ENCODE data around the gene ANXA3.
A peak's percentile ranks its signal among the peaks of the same experiment; 100 is the strongest.

Gene ANXA3

DNA sequence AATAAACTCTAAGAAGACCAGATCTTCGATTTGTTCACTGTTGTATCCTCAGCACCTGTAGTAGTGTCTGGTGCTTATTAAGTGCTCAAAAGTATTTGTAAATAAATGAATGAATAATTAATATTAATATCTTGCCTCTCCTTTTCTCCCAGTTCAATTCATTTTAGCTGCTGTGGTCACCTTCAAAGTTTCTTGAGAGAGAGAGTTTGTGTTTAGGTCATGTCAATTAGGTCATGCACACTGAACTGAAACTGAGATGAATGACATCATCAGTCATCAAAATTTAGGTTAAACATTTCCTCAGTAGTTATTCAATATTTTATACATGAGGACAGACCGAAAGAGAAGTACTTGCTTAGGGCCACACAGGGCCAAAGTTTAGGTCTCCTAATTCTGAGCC is 73.5 kb downstream of the ANXA3 start:
- in situ Hi-C loops (cut with HindIII; ENCODE audit: low pct_ligation_motif_present, low pct_unique_long_range_greater_than_20kb, low sequenced_read_pairs), result no loop called here
- no peak for DNase-seq

DNA sequence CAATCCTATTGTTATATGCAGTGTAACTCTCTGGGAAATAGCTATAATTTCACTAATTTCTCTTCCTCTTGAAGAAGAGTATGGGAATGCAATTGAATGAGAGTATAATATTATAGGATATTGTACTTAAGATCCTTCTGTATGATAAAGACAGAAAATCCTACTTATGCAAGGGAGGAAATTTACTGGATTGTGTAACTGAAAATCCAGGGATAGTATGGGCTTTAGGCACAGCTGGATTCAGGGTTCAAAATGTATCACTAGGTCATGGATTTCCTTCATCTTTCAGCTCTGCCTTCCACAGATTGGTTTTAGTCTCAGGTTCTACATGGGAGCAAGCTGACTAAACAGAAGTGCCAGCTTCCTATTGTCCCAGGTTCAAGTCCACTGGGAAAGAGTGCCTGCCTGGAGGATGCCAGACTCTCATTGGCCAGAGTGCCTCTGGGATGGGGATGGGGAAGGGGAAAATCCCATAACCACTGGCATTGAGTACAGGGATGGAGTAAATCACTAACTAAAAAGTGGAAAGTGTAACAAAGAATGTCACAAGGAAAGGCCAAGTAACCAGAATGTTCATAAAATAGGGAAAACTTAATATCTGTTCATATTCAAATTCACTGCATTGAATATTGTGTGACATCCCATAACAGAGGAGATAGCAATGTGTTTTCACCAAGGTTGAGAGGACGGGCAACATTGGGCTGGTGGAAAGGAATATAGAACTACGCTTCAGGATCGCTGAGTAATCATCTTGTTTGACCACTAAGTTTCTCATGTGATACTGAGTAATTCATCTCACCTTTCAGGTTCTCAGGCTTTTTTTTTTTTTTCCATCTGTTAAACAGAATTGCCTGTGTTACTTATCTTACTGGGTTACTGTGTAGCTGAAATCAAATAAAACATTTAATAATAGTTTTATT is 75.7 kb downstream of the ANXA3 start:
- DNase-seq, result peak; percentile 81
- in situ Hi-C loops (cut with HindIII; ENCODE audit: low pct_ligation_motif_present, low pct_unique_long_range_greater_than_20kb, low sequenced_read_pairs), result no loop called here

DNA sequence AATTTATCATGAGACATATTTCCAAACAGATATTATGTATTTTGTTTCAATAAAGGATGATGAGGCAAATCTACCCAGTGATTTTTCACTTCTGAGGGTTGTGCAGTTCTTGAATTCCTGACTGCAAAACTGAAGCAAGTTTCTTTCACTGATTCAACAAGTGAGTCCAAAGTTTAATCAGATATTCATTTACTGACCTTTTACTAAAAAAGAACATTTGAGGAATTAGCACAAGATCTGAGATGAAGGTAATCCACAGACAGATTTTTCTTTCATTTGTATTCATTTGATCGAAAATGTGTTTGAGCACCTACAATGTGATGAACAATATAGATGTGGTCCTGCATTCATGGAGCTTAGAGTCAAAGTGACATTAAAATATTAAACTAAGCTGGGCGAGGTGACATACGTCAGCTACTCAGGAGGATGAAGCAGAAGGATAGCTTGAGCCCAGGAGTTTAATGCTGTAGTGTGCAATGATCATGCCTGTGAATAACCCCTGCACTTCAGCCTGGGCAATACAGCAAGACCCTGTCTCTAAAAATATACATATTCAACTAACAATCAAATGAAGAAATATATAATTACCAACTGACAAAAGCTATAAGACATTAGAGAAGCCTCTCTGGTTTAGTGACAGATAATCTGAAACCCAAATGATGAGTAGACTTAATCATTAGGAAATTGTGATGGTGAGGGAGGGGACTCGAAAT is 76.6 kb downstream of the ANXA3 start:
- no peak for DNase-seq
- in situ Hi-C loops (cut with HindIII; ENCODE audit: low pct_ligation_motif_present, low pct_unique_long_range_greater_than_20kb, low sequenced_read_pairs), result no loop called here

DNA sequence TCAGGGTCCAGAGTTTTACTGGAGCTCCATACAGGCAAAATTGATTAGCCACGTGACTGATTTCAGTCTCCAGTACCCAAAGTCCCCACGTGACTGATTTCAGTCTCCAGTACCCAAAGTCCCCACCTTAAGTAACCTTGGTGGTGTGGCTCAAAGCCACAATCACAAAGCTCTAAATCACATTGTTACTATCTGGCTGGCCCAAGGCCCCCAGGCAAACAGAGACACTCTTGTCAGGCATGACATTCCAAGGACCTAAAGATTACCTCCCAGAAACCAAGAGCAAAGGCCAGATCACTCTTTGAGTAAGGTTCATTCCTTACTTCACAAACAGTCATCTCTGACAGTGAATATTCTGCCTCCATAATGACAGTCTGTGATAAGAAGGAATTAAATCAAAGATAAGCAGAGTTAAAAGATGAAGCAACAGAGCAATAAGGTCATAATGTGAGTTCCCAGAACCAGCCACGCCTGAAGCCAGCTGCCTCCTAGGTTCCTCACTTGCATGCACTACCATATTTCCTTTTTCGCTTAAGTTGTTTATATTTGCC is 78.5 kb downstream of the ANXA3 start:
- in situ Hi-C loops (cut with HindIII; ENCODE audit: low pct_ligation_motif_present, low pct_unique_long_range_greater_than_20kb, low sequenced_read_pairs), result no loop called here
- DNase-seq, result no peak

DNA sequence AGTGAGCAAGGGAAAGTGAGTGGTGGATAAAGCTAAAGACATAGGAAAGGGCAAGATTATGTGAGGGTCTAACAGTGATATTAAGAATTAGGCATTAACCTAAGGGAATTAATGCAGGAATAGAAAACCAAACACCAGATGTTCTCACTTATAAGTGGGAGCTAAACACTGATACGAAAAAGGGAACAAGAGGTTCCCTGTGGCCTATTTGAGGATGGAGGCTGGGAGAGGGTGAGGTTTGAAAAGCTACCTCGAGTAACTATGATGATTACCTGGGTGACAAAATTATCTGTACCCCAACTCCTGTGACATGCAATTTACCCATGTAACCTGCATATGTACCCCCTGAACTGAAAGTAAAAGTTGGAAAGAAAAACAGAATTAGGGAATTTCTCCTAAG is 79.0 kb downstream of the ANXA3 start:
- no peak for DNase-seq
- in situ Hi-C loops (cut with HindIII; ENCODE audit: low pct_ligation_motif_present, low pct_unique_long_range_greater_than_20kb, low sequenced_read_pairs), result no loop called here

DNA sequence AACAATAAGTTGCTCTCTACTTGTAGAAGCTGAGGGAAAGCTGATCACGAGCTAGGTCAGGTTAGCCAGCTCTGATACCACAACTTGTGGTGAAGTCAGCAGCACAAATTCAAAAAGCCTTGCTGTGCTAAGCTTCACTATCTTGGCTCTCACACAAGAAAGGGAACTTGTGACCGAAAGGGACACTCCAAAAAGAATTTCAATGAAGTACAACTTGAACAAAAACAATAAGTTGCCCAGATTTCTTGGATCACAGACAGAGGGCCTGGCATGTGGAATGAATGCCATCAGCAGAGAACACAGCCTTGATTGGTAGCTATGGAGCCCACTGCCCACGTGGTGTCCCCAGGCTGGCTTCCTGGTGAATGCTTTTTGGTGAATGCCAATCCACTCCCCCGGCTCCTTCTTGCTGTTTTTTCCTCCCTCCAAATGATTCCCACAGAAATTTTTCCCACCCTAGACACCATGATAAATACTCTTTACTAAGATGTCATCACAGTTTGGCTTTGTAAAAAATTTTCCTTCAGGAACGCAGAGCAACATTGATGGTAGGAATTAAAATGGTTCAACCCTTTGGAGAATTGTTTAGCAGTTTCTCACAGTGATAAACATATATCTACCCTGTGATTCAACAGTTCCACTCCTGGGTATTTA is 82.6 kb downstream of the ANXA3 start:
- in situ Hi-C loops (cut with HindIII; ENCODE audit: low pct_ligation_motif_present, low pct_unique_long_range_greater_than_20kb, low sequenced_read_pairs), result no loop called here
- DNase-seq, result no peak

DNA sequence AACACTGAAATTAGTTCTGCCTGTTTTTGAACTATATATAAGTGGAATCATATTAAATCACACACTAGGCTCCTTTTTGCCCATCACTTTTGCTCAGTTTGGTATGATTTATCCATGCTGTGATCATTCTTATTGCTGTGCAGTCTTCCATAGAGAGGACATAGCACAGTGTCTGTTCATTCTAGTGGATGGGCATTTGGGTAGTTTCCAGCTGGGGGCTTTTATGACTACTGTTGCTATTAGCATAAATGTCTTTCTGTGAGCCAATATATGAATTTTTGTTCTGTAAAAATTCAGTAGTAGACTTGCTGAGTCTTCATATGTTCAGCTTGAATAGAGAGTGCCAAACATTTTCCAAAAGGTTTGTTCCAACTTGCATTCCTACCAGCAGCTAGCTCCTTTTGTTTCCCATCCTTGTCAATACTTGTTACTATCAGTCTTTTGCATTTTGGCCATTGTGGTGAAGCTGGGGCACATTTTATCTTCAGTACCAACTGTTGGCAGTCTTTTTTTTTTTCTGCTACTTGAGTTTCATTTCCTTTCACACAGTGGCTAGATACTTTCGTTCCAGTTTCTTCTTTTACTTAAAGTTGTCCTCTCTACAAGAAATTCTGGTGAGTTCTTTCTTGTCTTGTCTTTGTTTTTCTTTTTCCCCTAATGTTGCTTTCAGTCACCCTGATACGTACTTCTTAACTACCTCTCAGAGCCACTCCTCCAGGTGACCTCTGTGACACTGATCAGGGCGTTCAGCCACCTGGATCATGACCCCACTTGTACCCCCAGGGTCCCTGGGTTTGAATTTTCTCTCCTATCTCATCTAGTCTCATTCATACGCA is 87.0 kb downstream of the ANXA3 start:
- in situ Hi-C loops (cut with HindIII; ENCODE audit: low pct_ligation_motif_present, low pct_unique_long_range_greater_than_20kb, low sequenced_read_pairs), result no loop called here
- no peak for DNase-seq

DNA sequence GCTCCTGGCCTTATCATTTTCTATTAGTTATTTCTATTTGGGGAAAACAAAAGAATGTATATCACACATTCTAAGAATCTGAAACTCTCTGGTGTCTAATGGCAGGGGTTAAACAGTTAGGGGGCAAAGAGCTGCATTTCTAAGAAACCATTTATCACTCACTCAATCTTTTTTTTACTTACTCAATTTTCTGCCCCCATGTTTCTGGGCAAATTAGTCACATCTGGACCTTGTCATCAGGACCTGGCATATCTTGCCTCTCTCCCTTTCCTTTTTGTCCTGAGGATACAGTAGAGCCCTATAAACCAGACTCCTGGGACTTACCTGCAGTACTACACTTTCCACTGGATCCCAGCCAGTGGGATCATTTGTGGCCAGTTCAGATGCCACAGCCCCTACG is 89.1 kb downstream of the ANXA3 start:
- no peak for DNase-seq
- in situ Hi-C loops (cut with HindIII; ENCODE audit: low pct_ligation_motif_present, low pct_unique_long_range_greater_than_20kb, low sequenced_read_pairs), result no loop called here

DNA sequence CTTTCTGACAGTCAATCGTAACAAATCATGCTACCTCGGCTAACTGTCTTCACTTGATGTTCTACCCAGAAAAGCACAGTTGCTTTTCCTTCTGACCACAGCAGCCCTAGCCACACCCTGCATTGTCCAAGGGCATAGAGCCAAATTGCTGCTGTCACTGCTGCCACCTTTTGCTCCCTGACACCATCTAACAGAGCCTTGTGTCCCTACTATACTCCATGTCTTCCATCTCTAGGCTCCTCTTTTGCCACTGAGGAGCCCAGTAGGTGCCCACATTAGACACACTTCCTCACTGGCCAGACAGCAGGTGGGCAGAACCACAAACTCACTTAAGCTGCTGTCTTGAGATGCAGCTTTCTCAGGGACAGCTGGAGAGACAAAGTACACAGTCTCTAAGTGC is 91.4 kb downstream of the ANXA3 start:
- in situ Hi-C loops (cut with HindIII; ENCODE audit: low pct_ligation_motif_present, low pct_unique_long_range_greater_than_20kb, low sequenced_read_pairs), result no loop called here
- no peak for DNase-seq

DNA sequence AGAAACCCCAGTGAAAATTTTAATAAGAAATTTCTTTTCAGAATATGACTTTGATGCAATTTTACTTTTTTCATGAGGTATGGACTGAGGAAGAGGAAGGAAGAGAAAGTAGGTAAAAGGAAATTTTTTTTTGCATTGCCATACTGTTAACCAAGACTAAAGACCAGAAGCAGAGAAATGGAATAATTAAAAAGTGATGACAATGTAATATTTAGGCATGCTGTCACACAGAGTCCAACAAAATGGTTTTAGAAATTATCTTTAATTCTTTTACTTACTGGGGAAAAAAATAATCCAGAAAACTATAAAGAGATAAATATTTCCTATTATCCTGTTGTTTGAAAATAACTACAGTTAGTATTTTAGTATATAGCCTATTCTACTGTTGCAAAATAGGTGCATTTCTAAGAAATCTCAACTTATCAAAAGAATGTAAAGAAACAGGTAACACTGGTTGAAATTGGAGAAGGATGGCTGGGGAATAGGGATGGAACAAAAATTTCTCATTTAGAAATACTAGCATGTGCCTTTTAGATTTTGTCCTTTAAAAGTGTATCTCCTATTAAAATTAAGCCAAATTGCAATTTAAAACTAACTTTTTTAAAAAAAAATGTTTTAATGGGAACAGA is 92.6 kb downstream of the ANXA3 start:
- in situ Hi-C loops (cut with HindIII; ENCODE audit: low pct_ligation_motif_present, low pct_unique_long_range_greater_than_20kb, low sequenced_read_pairs), result no loop called here
- no peak for DNase-seq

DNA sequence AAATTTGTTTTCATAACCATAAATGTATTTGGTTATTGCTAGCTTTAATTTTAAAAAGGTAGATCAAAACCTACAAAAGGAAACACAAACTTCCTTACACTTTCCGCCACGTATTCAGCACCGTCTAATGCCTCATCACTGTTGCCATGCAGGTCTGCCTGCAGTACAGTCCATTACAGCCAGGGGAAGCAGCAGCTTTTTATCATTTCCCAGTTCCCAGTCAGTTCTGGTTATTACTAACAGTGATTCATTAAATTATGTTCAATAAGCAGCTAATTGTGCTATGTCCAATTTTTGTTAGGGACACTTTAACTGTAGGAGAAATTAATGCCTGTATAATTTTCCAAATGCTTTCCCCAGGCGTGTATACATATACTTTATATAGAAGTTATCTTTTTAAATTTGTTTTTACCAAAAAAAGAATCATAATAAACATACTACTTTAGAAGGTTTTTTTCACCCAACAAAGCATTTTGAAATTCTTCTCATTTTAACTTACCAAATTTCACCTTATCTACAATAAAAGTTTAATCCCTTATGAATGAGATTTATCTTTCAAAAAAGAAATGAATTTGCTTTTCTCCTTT is 93.3 kb downstream of the ANXA3 start:
- in situ Hi-C loops (cut with HindIII; ENCODE audit: low pct_ligation_motif_present, low pct_unique_long_range_greater_than_20kb, low sequenced_read_pairs), result no loop called here
- DNase-seq, result peak; percentile 84

DNA sequence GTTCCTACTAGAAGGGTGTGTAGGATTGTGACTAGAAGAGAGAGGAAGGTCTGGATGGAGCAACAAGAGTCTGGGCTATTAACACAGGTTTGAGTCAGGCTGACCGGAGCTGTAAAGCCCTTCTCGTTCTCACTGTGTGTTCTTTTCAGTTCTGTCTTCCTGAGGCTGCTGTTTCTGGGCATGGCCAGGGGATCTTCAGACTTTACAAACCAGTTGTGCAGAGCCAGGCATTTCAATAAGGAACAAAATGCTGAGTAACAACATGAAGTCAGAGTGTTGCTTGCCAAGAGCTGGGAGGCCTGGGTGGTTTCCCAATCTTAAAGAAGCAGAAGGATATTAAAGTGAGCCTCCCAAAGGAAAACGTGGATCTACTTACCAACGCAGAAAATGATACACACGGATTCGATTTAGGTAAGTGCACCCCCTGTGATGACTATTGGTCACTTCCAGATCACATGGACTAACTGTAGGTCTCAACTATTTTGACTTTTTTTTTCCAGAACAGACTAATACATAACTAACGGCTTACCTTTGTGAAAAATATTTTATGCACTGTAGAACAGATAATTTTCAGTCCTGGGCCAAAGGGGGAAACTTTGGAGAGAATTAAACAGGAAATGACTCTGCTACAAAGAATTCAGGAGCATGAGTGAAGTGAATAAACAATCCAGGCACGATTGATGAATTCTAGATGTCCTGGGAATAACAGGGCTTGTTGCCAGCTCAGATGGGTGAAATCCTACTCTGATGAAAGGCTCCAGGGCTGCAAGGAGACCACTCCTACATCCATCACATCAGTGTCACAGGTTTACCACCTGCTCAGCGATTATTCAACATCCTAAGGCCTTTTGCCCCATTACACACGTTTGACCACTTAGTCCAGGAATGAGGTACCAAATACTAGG is 94.5 kb downstream of the ANXA3 start:
- peak; percentile 94 for DNase-seq
- in situ Hi-C loops (cut with HindIII; ENCODE audit: low pct_ligation_motif_present, low pct_unique_long_range_greater_than_20kb, low sequenced_read_pairs), result no loop called here

DNA sequence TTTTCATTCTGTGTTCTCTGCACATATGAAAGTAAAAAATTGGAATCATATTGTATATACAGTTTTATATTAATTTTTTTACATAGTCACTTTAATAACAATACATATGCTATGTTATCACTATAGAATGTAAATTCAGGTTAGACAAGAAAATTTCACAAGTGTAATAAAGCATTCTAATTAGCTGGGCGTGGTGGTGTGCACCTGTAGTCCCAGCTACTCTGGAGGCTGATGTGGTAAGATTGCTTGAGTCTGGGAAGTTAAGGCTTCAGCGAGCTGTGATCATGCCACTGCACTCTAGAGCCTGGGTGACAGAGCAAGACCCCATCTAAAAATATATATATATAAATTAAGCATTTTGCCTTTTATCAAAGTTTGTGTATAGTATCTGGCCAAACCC is 95.7 kb downstream of the ANXA3 start:
- in situ Hi-C loops (cut with HindIII; ENCODE audit: low pct_ligation_motif_present, low pct_unique_long_range_greater_than_20kb, low sequenced_read_pairs), result no loop called here
- no peak for DNase-seq

DNA sequence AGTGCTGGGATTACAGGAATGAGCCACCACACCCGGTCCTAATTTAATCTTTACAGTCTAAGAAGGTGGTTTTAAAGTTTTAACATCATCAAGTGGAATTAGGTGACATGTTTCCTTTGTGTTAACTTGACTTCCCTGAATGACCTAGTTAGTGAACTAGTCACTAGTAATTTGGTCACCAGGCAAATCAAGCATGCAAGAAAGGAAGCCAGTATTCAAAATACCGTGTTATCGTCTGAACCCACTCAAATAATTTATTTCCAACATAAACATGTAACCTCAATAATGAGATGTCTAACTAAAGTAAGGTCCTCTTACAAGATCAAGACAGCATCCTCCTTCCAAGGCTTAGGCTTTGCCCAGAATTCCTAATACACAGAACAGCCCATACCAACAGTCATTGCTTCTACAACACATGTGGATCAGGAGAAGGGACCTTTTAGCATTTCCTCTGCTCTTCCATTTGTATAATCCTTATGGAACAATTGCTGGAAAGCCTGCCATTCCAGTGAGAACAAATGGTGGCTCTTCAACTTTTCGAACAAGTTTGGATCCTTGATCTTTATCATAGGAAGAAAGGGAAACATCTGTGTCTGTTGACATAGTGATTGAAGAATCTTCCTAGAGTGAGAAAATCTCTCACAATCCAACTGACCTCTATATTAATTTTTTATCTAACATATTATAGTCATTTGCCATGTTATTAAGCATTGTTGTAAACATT is 97.2 kb downstream of the ANXA3 start:
- no peak for DNase-seq
- in situ Hi-C loops (cut with HindIII; ENCODE audit: low pct_ligation_motif_present, low pct_unique_long_range_greater_than_20kb, low sequenced_read_pairs), result no loop called here

DNA sequence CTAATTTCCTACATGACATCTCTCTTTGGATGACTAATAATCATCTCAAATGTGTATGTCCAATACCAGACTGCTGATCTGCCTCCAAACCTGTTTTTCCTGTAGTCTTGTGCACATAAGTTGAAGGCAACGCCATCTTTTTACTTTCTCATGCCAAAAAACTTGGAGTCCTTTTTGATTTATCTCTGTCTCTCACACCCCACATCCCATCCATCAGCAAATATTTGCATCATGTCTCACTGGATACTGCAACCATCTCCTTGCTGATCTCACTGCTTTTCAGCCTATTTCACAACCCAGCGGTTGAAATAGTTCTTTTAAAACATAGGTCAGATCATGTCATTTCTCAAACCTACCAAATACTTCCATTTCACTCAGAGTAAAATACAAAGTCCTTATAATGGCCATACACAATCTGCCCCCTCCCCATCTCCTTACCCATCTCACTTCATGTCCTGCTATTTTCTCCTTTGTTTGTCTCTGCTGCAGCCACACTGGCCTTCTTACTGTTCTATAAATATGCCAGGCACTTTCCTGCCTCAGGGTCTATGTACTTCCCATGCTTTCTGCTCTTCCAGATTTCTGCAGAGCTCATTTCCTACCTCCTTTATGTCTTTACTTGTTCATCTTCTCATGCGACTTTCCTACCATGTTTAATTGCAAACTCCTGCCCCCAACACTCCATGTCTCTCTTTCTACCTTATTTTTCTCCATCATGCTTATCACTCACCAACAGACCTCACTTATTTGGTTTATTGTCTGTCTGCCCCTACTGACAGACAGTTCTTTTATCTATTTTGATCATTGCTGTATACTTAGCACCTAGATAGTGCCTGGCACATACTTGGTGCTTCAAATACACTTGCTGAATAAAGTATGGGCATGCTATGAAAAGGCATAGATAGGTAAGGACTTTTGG is 98.8 kb downstream of the ANXA3 start:
- DNase-seq, result no peak
- in situ Hi-C loops (cut with HindIII; ENCODE audit: low pct_ligation_motif_present, low pct_unique_long_range_greater_than_20kb, low sequenced_read_pairs), result no loop called here
